AG04450 (cell line): ENCODE data around the gene SMYD1. TPM values are rescaled to one million over a fixed set of nuclear protein-coding genes. Genes with fewer than 3 reads are reported as not detected.

ENCODE experiments used
- CTCF ChIA-PET: fragments of 300-600, 350-600 bp; formaldehyde crosslinking; extraction: SDS; loops from one replicate; lab custom pipeline; 2022; ENCODE audit warnings: antibody characterized with exemption, inconsistent platforms; lab: Charles Lee
- POLR2A ChIA-PET: fragments of 350-600 bp; formaldehyde crosslinking; extraction: SDS; loops from one replicate; lab custom pipeline; 2021; ENCODE audit warnings: antibody characterized with exemption, inconsistent platforms; lab: Yijun Ruan, JAX
- DNase-seq: peaks from one replicate; pipeline ENCODE4 v3.0.0-alpha.2; 2011; ENCODE audit warnings: low read depth, low spot score
- H3K27ac ChIP-seq: one replicate; pipeline ENCODE4 v1.5.1; 2012; ENCODE audit warnings: low read depth, low read length, control low read depth
- H3K27me3 ChIP-seq: one replicate; pipeline ENCODE4 v1.6.0; 2012; ENCODE audit warnings: low read length; ENCODE audit not compliant: control insufficient read depth, insufficient read depth
- H3K4me3 ChIP-seq: 2 replicates; pipeline ENCODE4 v1.5.1; 2011; ENCODE audit warnings: mild to moderate bottlenecking, low read depth, low read length, control low read depth
- H3K9me3 ChIP-seq: 2 replicates; pipeline ENCODE4 v1.5.1; 2012; ENCODE audit warnings: low read length; ENCODE audit not compliant: control insufficient read depth, insufficient read depth
- polyA plus RNA-seq: library from polyadenylated mRNA; depleted of rRNA; stranded (reverse); fragments of >200 nt; gene quantifications from 2 replicates; pipeline ENCODE4 v1.2.3, GENCODE V29; 2011
- TF ChIP-seq, protein P1 (sequence below): IDR thresholded peaks from 2 replicates; pipeline ENCODE4 v1.5.1; 2011; ENCODE audit warnings: low read depth, low read length, control low read depth, inconsistent platforms

SMYD1 gene
- polyA plus RNA-seq, 1 experiment, result not detected

DNA sequence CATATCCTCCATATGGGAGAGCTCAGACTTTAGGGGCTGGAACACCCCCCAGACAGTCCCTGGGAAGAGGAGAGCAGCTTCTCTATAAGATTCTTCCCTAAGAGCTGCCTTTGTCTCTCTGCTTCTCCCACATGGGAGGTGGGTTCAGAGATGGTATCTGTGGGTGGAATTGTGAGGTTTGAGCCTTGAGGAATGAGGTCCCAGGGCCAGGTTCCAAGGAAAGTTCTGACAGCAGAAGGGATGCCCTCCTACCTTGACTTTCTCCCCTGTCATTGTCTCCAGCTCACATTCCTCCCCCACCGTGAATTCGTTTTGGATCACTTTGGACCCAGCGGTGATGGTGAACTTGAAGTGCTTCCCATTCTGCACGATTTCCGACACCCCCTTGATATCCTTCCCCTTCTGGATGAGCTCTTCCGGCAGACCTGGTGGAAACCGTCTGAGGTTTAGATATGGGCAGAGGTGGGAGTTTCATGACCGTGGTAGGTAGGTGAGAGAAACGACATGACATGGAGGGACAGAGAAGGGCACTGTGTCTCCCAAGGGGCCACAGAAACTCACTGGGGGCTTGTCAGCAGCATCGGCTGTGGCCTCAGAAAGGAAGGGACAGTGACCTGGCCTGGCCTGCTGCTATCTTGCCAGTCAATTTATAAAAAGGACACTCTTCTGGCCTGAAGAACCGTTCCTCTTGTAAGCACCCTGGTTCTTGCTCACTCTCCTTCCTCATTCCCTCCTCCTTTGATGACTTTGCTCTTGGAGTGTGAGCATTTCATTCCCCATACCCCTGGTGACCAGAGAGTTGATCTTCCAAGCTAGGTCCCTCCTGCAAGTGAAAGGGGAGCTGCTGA is 58.5 kb downstream of the SMYD1 start:
- CTCF ChIA-PET, result no interaction called here
- Histone ChIP-seq H3K27ac (no peak overlapping the region), H3K9me3 (no peaks in the 10 kb centered on the region), H3K4me3 (no peak overlapping the region), H3K27me3 (no peaks in the 10 kb centered on the region)
- TF ChIP-seq, protein P1, sequence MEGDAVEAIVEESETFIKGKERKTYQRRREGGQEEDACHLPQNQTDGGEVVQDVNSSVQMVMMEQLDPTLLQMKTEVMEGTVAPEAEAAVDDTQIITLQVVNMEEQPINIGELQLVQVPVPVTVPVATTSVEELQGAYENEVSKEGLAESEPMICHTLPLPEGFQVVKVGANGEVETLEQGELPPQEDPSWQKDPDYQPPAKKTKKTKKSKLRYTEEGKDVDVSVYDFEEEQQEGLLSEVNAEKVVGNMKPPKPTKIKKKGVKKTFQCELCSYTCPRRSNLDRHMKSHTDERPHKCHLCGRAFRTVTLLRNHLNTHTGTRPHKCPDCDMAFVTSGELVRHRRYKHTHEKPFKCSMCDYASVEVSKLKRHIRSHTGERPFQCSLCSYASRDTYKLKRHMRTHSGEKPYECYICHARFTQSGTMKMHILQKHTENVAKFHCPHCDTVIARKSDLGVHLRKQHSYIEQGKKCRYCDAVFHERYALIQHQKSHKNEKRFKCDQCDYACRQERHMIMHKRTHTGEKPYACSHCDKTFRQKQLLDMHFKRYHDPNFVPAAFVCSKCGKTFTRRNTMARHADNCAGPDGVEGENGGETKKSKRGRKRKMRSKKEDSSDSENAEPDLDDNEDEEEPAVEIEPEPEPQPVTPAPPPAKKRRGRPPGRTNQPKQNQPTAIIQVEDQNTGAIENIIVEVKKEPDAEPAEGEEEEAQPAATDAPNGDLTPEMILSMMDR, result no peak
- DNase-seq, result no peak
- POLR2A ChIA-PET, result no interaction called here

DNA sequence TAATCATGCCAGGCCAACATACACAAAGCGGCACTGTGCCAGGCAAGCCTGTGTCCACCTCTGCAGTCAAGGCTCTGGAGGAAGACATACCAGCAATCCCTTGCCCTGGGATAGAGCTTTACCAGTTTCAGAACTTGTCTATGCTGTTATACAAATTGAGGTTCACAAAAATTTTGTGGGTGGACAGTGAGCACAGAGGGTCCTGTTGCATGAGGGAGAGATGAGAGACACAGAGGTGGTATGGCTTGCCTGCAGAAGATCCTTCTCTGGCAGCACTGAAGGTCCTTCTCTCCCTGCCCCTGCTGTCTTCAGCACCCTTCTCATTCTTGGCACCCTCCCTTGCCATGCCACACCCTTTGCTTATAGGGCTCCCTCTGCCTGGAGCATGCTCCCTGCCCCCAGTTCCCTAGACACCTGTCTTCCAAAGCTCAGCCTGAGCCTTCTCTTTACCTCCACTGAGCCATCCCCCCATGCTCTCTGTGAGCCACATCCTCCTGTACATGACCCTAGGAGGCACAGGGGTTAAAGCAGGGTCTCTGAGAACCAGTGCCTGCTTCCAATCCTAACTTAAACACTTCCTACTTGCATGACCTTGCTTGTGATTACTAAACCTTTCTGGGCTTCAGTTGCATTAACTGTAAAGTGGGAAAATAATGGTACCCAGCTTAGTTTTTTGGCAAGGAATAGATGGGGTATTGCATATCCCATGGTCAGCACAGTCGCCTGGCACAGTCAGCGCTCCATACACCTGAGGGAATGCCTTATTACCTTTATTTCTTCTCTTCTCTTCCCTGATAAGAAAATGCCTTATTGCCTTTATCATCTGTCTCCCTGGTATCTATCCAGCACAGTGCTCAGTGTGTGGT is 59.4 kb downstream of the SMYD1 start:
- ChIA-PET CTCF (no interaction called here), POLR2A (no interaction called here)
- Histone ChIP-seq H3K27me3 (no peaks in the 10 kb centered on the region), H3K4me3 (no peak overlapping the region), H3K27ac (no peak overlapping the region), H3K9me3 (no peaks in the 10 kb centered on the region)
- no peak for DNase-seq
- TF ChIP-seq, protein P1, result no peak

DNA sequence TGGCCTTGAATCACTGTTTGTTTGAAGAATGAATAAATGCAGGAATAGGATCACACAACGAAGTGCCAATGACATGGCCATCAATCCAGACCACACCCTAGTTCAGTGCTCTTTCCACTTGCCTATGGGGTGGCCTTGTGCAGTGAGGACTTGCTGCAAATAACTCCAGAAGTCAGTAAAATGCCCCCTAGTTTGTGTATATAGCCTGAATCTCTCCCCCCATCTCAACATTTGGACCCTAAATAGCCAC is 59.9 kb downstream of the SMYD1 start:
- H3K4me3 ChIP-seq, result no peak overlapping the region
- ChIA-PET POLR2A (no interaction called here), CTCF (no interaction called here)
- no peaks in the 10 kb centered on the region for H3K27me3 ChIP-seq
- TF ChIP-seq, protein P1, result no peak
- H3K27ac ChIP-seq, result no peak overlapping the region
- DNase-seq, result no peak
- no peaks in the 10 kb centered on the region for H3K9me3 ChIP-seq

DNA sequence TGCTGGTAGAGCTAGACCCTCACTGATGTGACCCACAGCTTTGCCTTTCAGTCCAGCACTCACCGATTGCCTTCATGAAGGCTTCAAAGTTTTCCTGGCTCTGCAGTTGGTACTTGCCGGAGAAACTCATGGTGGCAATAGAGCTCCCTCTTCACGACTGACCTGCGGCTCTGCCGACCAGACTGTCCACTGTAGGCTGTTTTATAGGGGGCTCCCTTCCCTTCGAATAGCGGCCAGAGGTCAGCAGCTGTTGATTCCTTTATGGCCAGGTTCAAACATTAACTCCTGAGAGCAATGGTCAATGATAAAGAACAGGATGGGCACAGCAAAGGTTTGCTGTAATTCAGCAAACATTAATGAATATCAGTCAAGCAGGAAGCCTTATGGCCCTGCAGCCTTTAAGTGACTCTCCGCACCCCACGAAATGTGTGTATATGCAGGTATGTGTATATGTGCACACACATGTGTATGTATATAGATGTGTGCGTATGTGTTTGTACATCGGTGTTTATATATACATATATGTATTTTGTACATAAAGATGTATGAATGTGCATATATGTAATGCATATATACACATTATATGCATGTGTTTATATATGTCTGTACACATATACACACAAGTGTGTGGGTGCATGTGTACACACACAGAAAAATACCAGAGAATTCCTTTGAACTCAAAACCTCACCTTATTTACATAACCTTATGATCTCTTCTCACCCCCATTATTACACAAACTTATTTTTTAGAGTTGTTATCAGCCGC is 60.4 kb downstream of the SMYD1 start, which contains the start of gene FABP1:
FABP1 (minus strand) TSS at position 175 of the 766 bp plus-strand sequence; CDS start at position 130, 45 bp downstream.
- H3K4me3 ChIP-seq, result no peak within 1 kb of the TSS
- CTCF ChIA-PET, result no interaction called here
- no peaks in the 10 kb centered on the region for H3K9me3 ChIP-seq
- H3K27ac ChIP-seq, result no peak within 1 kb of the TSS
- TF ChIP-seq, protein P1, result no peak
- no peak for DNase-seq
- no peaks in the 10 kb centered on the region for H3K27me3 ChIP-seq
- POLR2A ChIA-PET, result no interaction called here
